Hematopoietic multipotent progenitor cell treated with erythropoietin and hydrocortisone succinate and interleukin-3 and kit ligand, for 17 days (in vitro differentiated cells): Measurements from ENCODE around the gene CDS2.
A peak's percentile ranks its signal among the peaks of the same experiment; 100 is the strongest.

ENCODE experiments used
- DNase-seq: peaks from one replicate; pipeline ENCODE4 v3.0.0-alpha.2; 2015; ENCODE audit warnings: low spot score

CDS2 gene

DNA sequence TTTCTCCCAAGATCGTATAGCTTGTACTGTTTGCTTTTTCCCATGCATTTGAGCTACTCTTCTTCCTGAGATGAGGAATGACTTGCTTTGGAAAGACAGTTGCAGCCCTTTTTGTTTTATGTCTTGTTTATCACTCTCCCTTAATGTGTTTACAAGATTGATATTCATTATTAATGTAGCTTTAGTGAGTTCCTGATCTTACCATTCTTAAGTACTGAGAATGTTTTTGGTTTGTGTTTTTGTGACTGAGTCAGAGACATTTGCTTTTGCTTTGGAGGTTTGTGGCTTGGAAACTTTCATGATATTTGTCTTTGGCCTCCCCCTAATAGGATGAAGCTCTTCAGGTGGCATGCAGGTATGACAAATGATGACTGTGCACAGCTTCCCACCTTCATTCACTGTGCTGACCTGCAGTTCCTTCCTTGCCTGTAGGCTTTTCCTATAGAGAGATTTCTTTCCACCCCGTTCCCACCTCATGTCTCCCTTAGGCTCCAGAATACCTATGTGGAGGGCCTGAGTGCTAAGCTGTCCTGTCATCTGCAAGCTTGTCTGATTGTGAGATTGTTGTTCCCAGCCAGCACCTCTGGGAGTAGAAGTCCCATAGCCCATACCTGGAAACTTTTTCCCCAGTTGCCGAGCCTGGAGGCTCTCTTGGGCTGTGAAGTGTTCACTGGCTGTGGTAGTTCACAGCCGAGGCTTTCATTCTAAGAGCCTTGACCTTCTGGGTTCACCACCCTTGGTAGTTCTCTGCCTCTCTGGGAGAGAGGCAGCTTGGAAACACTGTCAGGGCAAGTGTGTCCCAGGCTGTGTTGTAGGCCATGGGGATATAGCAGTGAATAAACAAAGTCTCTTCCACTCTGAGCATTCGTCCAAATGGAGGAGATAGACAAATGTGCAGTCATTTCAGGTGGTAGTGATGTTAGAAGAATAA, 27.1 kb downstream of the CDS2 start:
- DNase-seq: no peak

DNA sequence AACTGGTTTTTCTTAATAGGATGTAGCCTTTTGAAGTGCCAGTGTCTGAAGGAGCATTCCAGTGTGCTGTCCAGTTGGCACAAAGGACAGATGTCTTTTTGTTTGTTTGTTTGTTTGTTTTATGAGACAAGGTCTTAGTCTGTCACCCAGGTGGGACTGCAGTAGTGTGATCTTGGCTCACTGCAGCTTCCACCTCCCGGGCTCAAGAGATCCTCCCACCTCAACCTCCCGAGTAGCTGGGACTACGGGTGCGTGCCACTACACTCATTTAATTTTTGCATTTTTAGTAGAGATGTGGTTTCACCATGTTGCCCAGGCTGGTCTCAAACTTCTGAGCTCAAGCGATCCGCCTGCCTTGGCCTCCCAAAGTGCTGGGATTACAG, 27.7 kb downstream of the CDS2 start:
- no peak for DNase-seq

DNA sequence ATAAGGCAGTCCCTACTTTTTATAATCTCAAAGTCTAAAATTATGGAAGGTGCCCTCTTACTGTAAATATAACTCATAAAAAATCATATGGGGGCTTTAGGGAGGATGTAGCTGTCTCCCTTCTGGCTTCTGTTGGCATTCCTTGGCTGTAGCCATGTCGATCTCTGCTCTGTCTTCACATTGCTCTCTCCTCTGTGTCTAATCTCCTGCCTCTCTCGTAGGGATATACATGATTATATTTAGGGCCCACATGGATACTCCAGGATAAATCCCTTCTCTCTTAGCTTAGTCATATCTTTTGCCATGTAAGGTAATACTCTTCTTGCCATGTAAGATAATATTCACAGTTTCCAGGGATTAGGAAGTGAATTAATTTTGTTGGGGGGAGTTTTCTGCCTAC, 28.6 kb downstream of the CDS2 start:
- DNase-seq: no peak

DNA sequence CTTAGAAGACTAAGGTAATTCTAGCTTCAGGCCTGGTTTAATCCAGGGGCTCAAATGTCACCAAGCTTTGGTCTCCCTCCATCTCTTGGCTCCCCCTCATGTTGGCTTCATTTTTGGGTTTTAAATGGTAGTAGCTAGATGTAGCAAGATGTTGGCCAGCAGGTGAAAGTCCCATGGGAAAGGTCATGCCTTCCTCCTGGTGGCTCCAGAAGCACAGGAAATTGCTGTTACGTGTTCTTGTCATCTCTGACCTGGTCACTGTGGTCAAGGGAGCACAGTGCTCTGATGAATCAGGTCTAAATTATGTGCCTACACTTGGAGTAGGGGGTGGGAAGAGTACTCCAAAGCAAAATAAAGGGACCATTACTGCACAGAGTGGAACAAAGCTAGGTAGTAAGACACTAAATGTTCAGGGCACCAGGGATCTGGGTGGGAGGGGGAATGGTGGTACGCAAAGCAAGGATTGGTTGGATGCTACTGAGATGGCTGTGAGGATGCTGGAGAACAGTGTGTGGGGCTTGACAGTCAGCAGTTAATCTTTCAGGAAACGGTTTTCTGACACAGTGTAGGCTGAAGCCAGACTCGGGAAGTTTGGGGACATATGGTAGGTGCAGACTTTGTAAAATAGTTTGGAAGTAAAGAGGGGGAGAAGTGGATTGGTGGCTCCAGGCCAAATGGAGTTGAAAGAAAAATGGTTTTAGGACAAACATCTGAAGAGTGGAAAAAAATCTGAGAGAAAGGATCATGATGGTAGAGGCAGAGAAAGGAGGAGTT, 30.1 kb downstream of the CDS2 start:
- DNase-seq: no peak

DNA sequence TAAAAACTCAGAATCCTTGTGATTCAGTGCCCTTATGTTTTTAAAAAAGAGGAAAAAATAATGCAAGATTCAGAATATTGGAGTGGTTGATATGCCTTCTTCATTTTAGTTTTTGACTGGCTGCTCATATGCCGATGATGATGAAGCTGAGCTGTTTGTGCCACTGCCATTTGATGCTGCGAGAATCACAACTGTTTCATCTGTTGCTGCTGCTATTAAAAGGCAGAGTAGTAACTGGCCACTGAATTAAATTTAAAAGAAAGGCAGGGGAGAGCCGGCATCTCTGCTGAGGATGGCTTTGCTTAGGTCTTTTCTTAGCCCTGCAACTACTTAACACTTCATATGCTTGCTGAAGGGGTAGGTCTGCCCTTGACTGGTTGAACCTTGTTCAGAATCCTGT, 33.1 kb downstream of the CDS2 start:
- DNase-seq: no peak

DNA sequence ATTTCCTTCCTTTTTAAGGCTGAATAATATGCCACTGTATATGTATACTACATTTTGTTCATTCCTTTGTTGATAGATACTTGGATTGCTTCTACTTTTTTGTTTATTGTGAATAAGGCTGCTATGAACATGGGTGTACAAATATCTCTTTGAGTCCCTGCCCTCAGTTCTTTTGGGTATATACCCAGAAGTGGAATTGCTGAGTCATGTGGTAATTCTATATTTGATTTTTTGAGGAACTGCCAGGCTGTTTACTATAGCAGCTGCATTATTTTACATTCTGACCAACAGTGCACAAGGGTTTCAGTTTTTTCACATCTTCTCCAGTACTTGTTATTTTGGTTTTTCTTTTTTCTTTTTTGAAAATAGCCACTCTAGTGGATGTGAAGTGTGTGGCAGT, 34.1 kb downstream of the CDS2 start:
- DNase-seq: peak; percentile 34

DNA sequence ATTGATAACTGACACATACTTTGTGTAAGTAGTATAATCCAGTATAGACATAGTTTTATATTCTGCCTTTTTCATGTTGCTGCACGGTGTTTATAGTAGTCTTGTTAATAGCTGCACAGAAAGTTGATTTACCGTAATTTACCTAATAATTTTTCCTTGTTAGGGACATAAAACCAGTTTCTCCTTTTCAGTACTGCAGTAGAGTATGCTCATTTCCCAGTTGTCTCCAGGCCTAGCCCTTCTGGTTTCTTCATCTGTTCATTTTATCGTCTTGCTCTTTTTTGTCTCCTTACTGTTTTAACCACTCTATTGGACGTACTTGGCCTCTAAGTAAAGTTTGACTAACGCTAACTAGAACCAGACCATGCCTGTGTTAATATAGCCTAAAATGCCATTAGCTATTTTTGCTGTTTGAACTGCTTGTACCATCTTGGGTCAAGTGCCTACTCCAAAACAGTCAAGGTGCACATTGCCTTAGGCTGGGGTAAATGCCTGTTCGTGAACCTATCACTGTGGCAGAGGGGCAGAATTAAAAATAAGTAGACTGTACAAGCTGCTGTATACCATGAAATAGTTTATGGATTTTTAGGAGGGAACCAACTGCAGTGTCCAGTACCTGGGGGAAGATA, 34.8 kb downstream of the CDS2 start:
- DNase-seq: no peak

DNA sequence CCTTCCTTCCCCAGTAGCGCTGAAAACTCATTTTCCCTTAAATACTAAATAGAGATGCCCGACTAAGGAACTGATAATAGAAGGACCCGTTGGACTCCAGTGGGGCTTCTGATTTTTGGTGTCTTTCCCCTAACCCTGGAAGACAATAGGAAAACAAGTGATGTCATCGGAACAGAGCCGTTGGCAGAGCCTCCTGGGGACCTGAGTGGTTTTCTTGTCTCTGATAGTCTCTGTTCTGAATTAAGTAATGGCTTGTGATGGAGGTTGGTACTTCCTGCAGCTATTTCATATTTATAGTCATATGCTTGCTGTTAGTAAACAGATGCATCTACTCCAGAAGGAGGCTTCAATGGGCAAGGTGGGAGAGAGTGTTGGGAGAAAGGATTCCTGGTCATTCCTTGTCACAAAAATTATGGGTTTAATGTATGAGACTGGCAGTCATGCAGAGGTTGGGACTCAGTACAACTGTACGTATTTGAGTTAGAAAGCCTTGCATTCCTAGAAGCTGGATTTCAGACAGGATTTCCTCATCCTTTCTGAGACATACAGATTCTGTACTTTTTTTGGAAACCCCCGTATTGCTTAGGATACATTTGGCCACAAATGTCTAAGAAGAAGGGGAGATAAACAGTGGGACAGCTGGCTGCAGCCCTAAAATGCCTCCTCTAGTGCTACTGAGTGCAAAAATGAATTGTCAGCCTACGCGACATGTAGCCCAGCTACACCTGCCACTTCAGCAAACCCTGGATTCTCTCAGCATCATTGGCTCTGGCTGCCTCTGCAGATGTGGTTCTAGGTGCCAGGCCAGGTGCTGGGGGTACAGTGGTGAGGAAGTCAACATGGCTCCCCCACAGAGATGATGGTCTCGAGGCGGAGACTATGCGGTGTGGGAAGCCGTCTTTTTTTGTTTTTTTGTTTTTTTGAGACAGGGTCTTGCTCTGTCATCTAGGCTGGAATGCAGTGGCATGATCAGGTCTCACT, 38.1 kb downstream of the CDS2 start:
- DNase-seq: no peak

DNA sequence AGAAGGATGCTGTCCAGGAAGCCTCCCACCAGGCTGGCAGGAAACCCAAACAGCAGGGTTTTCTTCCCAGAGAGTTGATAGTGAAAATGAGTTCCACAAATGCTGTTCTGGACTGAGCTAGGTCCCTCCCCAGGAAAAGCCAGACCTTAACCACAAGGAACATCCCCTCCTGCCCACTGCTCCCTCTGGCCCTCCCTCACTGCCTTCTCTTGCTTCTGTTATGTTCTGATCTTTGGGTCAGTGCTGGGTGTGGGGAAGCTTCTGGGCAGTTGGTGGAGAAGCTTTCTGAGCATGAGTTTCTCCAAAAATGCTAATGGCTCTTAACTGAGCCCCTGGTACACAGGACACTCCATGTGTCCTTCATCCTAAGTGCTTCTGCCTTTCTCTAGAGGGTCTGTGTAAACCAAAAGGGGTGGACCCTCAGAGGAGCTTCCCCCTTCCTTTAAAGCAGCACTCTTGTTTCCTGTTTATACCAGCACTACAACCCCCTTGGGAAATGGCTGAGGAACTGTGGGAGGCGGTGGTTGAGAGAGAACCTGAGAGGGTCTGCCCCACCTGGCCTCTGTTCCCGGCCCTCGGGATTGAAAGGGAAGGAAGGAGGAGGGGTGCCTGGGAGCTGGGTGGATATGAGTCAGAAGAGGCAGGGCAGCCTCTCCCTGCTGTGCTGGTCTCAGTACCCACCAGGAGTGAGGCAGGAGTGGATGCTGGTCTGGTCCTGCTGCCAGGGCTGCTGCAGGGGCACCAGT, 42.0 kb downstream of the CDS2 start:
- no peak for DNase-seq

DNA sequence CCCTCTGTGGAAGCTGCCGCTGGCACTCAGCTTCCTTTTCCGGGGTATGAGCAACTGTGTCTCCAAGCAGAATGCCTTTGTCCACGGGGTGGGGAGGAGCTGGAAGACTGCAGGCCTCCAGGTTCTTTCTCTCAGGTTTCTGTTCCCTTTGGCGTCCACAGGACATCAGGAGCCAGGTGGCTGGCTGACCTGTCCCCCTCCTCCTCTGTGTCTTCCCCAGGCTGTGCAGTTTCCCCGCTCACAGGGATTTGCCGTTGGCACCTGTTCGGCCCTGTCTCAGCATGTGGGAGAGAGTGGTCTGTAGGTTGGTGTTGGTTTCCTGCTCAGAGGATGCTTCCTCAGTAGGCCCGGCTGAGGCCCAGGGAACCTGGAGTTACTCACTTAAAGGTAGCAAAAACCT, 43.5 kb downstream of the CDS2 start:
- DNase-seq: no peak

DNA sequence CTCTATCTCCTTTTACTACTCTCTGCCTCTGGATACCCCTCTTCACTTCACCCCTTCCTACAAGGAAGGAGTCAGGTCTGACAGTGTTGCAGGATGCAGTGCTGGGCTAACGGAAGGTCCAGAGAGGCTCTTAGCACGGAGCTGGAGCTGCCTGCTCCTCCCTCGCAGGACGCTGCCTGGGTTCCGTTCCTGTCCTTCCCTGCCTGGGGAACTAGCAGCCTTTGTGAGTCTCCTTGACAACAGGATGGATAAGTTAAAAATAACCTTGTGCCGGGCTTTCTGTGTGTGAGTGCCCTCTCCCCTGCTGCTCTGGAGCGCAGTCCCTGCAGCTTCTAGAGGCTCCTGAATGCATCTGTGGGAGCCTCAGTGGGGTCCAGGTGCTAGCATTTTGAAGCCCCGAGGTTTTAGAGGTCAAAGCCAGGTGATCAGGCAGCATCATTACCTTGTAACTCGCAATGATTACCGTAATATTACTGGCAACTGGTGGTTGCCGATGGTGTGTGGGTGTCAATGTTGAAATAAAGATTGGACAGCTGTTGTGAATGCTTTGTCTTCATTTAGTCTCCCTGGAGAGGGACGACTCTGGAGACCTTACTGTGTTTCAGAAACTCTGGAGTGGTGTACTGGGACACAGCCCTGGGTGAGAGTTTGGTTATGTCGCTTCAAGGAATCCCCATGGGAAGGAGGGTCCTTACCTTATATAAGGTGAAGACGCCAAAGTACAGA, 44.4 kb downstream of the CDS2 start:
- DNase-seq: no peak

DNA sequence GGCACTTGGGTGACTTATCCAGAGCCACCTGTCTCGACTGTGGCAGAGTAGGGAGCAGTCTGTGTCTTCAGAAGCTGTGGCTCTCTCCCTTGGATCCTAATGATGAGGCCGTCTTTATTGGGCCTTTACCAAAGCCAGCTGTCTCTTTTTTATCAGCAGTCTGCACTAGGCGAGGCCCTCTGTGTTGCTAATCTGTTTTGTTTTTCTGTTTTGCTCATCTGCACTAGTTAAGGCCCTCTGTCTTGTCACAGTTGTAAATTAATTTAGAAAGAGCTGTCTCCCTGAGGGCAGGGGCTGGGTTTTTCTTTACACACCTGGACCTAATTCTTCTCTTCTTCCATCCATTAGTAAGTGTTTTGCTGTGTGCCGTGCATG, 45.0 kb downstream of the CDS2 start:
- DNase-seq: peak; percentile 41

DNA sequence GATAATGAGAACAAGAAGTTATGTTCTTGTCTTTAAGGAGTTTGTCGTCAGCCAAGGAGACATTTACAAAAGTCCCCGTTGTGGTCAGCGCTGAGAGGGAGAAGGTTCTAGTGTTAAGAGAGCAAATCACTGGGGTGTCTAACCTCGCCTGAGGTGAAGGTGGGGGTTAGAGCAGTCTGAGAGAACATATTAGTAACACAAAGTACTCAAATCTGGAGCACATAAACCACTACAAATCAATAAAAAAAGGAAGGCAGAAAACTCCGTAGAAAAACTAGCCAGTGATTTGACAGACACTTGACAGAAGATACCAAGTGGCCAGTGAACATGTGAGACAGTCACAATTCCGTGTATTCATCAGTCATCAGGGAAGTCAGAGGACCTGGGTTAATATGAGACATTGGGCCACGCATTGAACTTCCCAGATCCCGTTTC, 45.4 kb downstream of the CDS2 start:
- no peak for DNase-seq

DNA sequence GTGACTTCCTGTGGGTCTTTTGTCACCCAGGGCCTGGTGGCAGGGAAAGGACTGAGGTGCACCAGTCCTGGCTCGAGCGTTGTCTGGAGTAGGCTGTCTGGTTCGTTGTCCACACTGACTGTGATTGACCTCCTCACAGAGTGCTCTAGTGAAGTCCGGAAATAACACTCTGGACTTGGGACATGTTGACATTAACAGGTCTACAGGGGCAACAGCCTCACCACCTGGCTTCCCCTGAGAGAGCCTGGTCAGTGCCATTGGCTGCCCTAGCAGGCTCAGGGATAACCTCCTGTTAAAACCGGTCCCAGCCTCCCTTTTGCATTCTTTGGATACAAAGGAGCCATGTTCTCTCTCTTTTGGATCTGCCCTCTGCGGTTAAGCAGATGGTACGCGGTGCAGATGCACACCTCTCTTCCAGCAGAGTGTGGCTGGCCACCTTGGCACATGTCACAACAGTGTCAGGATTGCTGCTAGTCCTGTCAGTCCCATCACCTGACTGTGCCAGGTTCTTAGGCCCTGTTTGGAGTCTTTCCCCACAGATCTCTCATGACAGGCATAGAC, 46.2 kb downstream of the CDS2 start:
- DNase-seq: no peak

DNA sequence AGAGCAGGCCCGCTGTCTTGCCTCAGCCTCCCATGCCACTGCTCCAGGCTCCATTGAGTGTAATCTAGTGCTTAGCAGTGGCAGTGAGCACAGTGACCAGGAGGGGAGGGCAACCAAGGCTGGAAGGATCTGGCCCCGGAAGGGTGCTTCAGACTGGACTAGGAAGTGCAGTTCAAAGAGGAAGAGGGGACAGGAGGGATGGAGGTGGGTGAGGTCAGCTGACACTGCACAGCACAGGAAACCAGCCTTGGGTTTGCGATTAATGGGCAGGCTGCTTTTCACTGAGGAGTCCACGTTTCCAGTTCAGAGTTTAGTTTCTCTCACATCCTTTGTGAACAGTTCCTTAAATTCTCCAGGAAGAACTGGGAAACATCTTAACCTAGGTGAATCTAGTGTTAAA, 46.9 kb downstream of the CDS2 start:
- DNase-seq: no peak

DNA sequence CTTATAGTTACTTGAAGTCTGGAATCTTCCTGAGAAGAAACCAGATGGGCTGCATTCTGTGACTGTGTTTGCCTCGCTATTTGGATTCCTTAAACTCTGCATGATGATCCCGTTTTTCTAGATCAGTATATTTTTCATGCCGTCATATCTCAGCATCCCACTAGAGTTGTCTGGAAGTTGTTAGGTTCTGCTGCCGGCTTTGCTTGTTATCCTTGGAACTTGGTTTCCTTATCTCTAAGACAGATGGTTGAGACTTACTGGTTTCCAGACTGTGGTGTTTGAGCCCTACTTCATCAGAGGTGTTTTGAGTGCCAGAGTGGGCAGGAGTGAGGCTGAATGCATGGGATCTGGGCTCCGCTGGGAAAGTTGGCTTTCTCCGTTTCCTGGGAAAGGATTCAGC, 50.3 kb downstream of the CDS2 start:
- no peak for DNase-seq

DNA sequence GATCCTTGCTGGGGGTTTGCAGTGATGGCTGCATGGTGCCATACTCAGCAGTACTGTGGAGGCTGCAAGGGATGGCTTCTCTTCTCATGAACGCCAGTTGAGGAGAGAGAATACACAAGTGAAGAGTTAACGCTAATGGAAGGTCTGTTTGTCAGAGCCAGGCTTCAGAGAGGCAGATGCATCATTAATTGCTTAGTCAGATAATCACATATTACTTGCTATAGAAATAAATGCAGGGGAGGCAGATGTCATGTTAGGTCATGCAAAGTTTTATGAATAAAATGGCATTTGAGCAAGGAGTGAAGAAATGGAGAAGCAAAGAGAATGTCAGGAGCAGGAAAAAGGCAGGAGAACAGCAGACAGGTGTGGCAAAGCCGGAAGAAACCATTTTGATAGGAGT, 51.2 kb downstream of the CDS2 start:
- no peak for DNase-seq

DNA sequence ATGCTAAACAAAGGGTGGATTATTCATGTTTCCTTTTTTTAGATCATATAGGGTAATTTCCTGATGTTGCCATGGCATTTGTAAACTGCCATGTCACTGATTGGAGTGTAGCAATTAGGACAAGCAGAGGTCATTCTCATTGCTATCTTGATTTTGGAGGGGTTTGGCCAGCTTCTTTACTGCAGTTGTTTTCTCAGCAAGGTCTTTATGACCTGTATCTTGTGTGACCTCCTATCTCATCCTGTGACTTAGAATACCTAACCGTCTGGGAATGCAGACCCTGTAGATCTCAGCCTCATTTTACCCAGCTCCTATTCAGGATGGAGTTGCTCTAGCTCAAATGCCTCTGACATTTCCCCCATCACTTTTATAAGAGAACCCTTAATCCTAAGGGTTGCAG, 53.6 kb downstream of the CDS2 start:
- DNase-seq: no peak

DNA sequence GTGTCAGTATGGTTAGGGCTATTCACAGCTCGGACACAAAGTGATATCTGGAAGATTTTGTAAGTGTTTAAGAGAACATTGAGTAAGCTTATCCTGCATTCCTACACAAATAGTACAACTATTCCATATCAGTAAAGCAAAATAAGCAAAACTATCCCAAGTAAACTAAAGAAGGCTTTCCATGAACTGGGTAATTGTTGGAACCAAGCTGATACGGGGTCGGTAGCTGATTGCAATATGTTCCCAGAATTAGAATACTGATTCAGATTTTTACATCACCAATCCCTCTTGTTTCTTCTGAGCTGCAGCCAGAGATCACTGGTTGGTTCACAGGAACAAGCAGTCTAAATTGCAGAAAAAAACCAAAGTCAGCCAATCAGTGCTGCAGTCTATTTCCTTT, 54.1 kb downstream of the CDS2 start:
- no peak for DNase-seq

DNA sequence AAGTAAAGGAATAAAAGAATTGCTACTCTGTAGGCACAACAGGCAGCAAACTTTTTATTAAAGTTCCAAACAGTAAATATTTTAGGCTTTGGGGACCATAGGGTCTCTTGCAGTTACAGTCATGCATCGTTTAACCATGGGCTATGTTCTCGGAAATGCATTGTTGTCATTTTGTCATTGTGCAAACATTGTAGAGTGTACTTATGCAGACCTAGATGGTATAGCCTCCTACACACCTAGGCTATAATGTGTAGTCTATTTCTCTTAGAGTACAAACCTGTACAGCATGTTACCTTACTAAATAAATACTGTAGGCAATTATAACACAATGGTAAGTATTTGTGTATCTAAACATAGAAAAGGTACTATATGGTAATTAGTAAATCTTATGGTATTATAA, 54.7 kb downstream of the CDS2 start:
- DNase-seq: no peak
